Immature natural killer cell (primary cell): ENCODE results near the gene PPA1. TPM values are rescaled to one million over a fixed set of nuclear protein-coding genes. Genes with fewer than 3 reads are reported as not detected.
"Not testable (repeated sequence)": the region's sequence is repeated elsewhere in the genome, so short reads cannot be mapped to it uniquely, and the experiment has no call there.

ENCODE experiments used
- DNase-seq, 3 donors: peaks; one replicate each; pipeline ENCODE4 v3.0.0; 2022; ENCODE audit warnings: mixed read lengths in 1 of 3
- H3K27ac Mint-ChIP-seq, 6 donors: one replicate each; pipeline ENCODE4 v1.8.0; 2020; ENCODE audit warnings: mixed read lengths in 6 of 6, mild to moderate bottlenecking in 5 of 6, inconsistent platforms in 4 of 6, moderate library complexity in 3 of 6
- H3K27me3 Mint-ChIP-seq, 3 donors: one replicate each; pipeline ENCODE4 v1.8.0; 2020 to 2021; ENCODE audit warnings: low read depth in 3 of 3, mild to moderate bottlenecking in 3 of 3, mixed read lengths in 3 of 3, moderate library complexity in 3 of 3, inconsistent platforms in 1 of 3
- H3K36me3 Mint-ChIP-seq, 3 donors: one replicate each; pipeline ENCODE4 v1.8.0; 2020; ENCODE audit warnings: mixed read lengths in 3 of 3, inconsistent platforms in 2 of 3, mild to moderate bottlenecking in 2 of 3
- H3K4me1 Mint-ChIP-seq, 2 donors: one replicate each; pipeline ENCODE4 v1.8.0; 2020; ENCODE audit warnings: inconsistent platforms in 2 of 2, mild to moderate bottlenecking in 2 of 2, mixed read lengths in 2 of 2, moderate library complexity in 1 of 2
- H3K4me3 Mint-ChIP-seq, 5 donors: one replicate each; pipeline ENCODE4 v1.8.0; 2020; ENCODE audit warnings: mild to moderate bottlenecking in 5 of 5, mixed read lengths in 5 of 5, inconsistent platforms in 3 of 5, moderate library complexity in 3 of 5
- H3K9me3 Mint-ChIP-seq, 6 donors: one replicate each; pipeline ENCODE4 v1.8.0; 2020; ENCODE audit warnings: mild to moderate bottlenecking in 6 of 6, mixed read lengths in 6 of 6, inconsistent platforms in 4 of 6, moderate library complexity in 3 of 6
- polyA plus RNA-seq, 3 donors: library from polyadenylated mRNA; unstranded; fragments of 300-500 nt; fragmentation: Illumina TruSeq; gene quantifications; one replicate each; pipeline ENCODE4 v1.2.3, GENCODE V29; 2021

PPA1 gene
- polyA plus RNA-seq, 3 donors from 2014 or later: 48.2 to 126 (median 77.8) TPM

DNA sequence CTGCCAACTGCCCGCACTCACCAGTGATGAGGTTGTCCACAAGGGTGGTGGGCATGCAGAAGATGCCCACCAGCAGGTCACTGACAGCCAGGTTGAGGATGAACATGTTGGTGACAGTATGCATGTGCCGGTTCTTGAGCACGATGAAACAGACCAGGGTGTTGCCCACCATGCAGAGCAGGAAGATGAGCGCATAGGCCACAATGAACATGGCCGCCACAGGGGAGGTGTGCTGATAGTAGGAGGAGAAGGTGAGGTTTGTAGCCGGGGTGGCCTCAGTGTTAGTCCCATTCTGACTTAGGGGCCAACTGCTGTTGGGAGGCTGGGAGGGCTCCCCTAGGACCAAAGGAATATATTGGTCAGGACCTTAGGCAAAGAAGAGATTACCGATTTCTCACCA lies 32.8 kb upstream of the PPA1 start:
- H3K4me3 Mint-ChIP-seq: no peak overlapping the region
- peaks cover 0 to 4% (median 0%) of the 10 kb centered on the region in 6 donors for H3K9me3 Mint-ChIP-seq
- H3K27ac Mint-ChIP-seq: no peak overlapping the region
- peaks cover 2 to 6% (median 4%) of the 10 kb centered on the region in 3 donors for H3K27me3 Mint-ChIP-seq
- H3K4me1 Mint-ChIP-seq: no peaks in the 10 kb centered on the region
- no peak for DNase-seq
- no peaks in the 10 kb centered on the region for H3K36me3 Mint-ChIP-seq

GRCh38 chr10:70265032-70265689 lies 31.9 kb upstream of the PPA1 start:
- H3K9me3 Mint-ChIP-seq: peaks cover 0 to 5% (median 0%) of the 10 kb centered on the region in 6 donors
- H3K4me3 Mint-ChIP-seq: no peak overlapping the region
- DNase-seq: no peak

DNA sequence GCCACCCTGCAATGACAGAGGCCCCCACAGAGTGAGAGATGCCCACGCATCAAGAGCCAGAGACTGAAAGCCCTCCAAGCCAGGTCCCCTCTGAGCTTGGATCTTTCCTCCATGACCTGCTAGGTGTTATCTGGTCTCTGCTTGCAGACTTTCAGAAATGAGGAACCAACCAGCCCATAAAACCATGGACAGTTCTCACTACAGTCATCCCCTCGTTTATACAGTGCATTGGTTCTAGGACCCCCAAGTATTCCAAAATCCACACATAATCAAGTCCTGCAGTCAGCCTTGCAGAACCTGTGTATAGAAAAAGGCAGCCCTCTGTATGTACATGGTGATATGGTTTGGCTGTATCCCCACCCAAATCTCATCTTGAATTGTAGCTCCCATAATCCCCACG lies 27.5 kb upstream of the PPA1 start:
- H3K27me3 Mint-ChIP-seq: peaks cover 4 to 10% (median 6%) of the 10 kb centered on the region in 3 donors
- peaks cover under 1 to 3% of the 10 kb centered on the region in 2 donors for H3K4me1 Mint-ChIP-seq
- no peak overlapping the region for H3K27ac Mint-ChIP-seq
- H3K4me3 Mint-ChIP-seq: no peak overlapping the region
- peaks cover 0 to 5% (median 0%) of the 10 kb centered on the region in 6 donors for H3K9me3 Mint-ChIP-seq
- no peak for DNase-seq
- no peaks in the 10 kb centered on the region for H3K36me3 Mint-ChIP-seq

More at GRCh38 chr10:70265032-70265689, 31.9 kb upstream of the PPA1 start:
- no peaks in the 10 kb centered on the region for H3K36me3 Mint-ChIP-seq
- H3K27ac Mint-ChIP-seq: no peak overlapping the region
- H3K4me1 Mint-ChIP-seq: no peaks in the 10 kb centered on the region
- peaks cover 2 to 6% (median 4%) of the 10 kb centered on the region in 3 donors for H3K27me3 Mint-ChIP-seq

DNA sequence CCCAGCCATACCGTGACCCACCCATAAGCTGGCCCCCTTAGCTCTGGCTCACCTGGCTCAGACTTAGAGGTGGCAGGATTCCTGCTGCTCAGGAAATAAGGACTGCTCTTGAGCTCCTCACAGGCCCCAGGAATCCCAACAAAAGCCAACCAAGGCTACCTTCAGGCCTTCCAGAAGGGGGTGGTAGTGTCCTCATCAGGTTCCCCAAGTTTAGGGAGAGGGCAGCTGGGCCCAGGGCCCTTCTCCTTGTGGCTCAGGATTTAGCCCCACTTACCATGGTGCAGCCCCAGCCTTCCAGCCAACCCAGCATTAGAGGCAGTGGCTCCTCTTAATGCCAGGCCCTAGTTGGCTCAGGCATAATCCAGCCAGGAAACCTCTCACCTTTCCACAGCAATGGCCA lies 27.0 kb upstream of the PPA1 start:
- H3K9me3 Mint-ChIP-seq: peaks cover 0 to 5% (median 0%) of the 10 kb centered on the region in 6 donors
- peaks cover 6 to 10% (median 7%) of the 10 kb centered on the region in 3 donors for H3K27me3 Mint-ChIP-seq
- no peaks in the 10 kb centered on the region for H3K36me3 Mint-ChIP-seq
- H3K27ac Mint-ChIP-seq: no peak overlapping the region
- peaks cover 5 to 7% of the 10 kb centered on the region in 2 donors for H3K4me1 Mint-ChIP-seq
- DNase-seq: no peak
- no peak overlapping the region for H3K4me3 Mint-ChIP-seq

GRCh38 chr10:70258216-70258615 lies 25.0 kb upstream of the PPA1 start:
- Mint-ChIP-seq H3K36me3 (no peaks in the 10 kb centered on the region), H3K9me3 (peaks cover 0 to 5% (median 0%) of the 10 kb centered on the region in 6 donors), H3K4me3 (no peak overlapping the region), H3K27ac (no peak overlapping the region), H3K27me3 (peaks cover 8 to 12% (median 9%) of the 10 kb centered on the region in 3 donors), H3K4me1 (peaks cover 5 to 9% of the 10 kb centered on the region in 2 donors)
- no peak for DNase-seq

DNA sequence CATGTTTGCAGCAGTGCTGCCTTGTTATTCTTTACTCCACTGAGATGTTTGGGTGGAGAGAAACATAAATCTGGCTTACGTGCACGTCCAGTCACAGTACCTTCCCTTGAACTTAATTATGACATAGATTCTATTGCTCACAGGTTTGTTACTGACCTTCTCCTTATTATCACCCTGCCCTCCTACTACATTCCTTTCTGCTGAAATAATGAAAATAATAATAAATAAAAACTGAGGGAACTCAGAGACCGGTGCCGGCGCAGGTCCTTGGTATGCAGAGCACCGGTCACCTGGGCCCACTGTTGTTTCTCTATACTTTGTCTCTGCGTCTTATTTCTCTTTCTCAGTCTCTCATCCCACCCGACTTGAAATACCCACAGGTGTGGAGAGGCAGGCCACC lies 24.6 kb upstream of the PPA1 start:
- peaks cover 9 to 12% (median 11%) of the 10 kb centered on the region in 3 donors for H3K27me3 Mint-ChIP-seq
- H3K27ac Mint-ChIP-seq, H3K4me1 Mint-ChIP-seq, DNase-seq, H3K4me3 Mint-ChIP-seq, H3K9me3 Mint-ChIP-seq, H3K36me3 Mint-ChIP-seq: not testable (repeated sequence)

GRCh38 chr10:70256463-70256862 lies 23.2 kb upstream of the PPA1 start:
- H3K36me3 Mint-ChIP-seq: no peaks in the 10 kb centered on the region
- peaks cover 5 to 9% of the 10 kb centered on the region in 2 donors for H3K4me1 Mint-ChIP-seq
- no peak for DNase-seq
- H3K4me3 Mint-ChIP-seq: peak overlapping the region in 3 of 5 donors; percentile 7 to 42 (median 33)
- H3K27me3 Mint-ChIP-seq: peaks cover 8 to 12% (median 11%) of the 10 kb centered on the region in 3 donors
- H3K27ac Mint-ChIP-seq: no peak overlapping the region
- peaks cover 0 to 5% (median 0%) of the 10 kb centered on the region in 6 donors for H3K9me3 Mint-ChIP-seq

DNA sequence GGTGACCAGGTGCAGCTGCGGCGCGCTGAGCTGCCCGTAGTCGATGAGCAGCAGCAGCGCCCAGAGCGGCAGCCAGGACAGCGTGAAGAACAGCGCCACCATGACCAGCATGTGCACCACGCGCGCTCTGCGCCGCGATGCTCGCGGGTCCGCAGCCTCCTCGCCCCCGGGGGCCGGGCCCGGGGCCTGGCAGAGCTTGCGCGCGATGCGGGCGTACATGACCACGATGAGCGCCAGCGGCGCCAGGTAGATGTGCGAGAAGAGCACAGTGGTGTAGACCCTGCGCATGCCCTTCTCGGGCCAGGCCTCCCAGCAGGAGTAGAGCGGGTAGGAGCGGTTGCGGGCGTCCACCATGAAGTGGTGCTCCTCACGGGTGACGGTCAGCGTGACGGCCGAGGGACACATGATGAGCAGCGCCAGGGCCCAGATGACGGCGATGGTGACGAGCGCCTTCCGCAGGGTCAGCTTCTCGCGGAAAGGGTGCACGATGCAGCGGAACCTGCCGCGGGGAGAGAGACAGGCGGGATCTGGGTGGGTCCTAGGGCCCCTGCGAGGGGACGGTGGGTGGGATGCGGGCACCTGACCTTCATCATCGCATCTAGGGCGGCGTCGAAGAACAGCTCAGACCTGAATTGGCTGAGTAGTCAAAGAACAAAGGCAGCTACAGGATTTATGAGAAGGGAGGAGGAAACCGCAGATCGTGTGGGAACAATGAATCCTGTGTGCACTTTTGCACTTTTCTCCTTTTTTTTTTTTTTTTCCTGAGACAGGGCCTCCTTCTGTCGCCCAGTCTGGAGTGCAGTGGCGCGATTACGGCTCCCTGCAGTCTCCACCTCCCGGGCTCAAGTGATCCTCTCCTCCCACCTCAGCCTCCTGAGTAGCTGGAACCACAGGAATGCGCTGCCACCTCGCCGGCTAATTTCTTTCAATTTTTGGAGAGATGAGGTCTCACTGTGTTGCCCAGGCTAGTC lies 22.4 kb upstream of the PPA1 start:
- peak overlapping the region; percentile 21 to 73 (median 67) for H3K4me3 Mint-ChIP-seq
- DNase-seq: peak; percentile 6 to 21 (median 19)
- H3K27me3 Mint-ChIP-seq: peaks cover 8 to 15% (median 8%) of the 10 kb centered on the region in 3 donors
- no peaks in the 10 kb centered on the region for H3K36me3 Mint-ChIP-seq
- H3K4me1 Mint-ChIP-seq: peaks cover 5 to 9% of the 10 kb centered on the region in 2 donors
- H3K27ac Mint-ChIP-seq: no peak overlapping the region
- H3K9me3 Mint-ChIP-seq: no peaks in the 10 kb centered on the region

GRCh38 chr10:70254778-70255328 lies 21.6 kb upstream of the PPA1 start:
- no peak for DNase-seq
- no peaks in the 10 kb centered on the region for H3K36me3 Mint-ChIP-seq
- H3K27ac Mint-ChIP-seq: no peak overlapping the region
- no peaks in the 10 kb centered on the region for H3K9me3 Mint-ChIP-seq
- H3K4me3 Mint-ChIP-seq: peak overlapping the region in 4 of 5 donors; percentile 23 to 67 (median 57)
- peaks cover 5 to 9% of the 10 kb centered on the region in 2 donors for H3K4me1 Mint-ChIP-seq
- peaks cover 8 to 15% (median 8%) of the 10 kb centered on the region in 3 donors for H3K27me3 Mint-ChIP-seq

DNA sequence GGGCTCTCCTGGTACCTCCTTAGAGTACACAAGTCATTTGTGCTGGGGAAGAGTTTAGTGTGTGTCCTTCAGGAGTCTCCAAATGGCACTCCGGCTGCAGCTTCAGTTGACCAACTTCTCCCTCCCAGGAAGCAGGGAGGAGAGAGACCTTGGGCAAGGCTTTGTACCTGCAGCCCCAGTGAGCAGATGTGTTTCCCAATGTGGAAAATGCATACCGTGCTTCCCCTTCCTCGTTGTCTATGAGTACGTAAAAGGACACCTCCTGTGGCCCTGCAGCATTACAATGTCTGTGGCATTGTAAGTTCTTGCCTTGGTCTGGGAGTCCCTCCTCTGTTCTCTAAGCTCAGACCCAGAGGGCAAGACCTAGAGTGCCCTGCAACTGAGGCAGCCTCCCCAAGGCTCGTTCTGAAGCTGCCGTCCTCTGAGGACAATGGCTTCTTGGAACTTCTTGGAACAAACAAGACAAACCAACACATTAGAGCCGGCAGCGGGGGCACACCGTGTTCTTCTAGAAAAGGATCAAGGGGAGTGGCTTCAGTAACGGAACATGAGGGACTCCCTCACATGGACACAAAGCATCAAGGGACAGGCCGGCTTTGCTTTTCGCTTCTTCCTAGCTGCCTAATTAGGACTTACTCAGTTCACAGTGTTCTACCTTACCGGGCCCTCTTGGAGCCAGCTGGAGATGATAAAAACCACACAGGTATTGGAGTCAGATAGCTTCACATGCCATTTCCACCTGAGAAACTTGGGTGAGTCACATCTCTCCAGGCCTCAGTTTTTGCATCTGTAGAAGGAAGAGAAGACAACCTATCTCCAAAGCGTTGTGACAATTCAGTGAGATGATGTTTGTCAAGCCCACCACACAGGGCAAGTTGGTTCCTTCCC lies 20.9 kb upstream of the PPA1 start:
- Mint-ChIP-seq H3K27ac (no peak overlapping the region), H3K9me3 (no peaks in the 10 kb centered on the region), H3K27me3 (peaks cover 7 to 15% (median 8%) of the 10 kb centered on the region in 3 donors), H3K4me3 (peak overlapping the region in 1 of 5 donors; percentile 13), H3K36me3 (no peaks in the 10 kb centered on the region), H3K4me1 (peaks cover 5 to 9% of the 10 kb centered on the region in 2 donors)
- no peak for DNase-seq

DNA sequence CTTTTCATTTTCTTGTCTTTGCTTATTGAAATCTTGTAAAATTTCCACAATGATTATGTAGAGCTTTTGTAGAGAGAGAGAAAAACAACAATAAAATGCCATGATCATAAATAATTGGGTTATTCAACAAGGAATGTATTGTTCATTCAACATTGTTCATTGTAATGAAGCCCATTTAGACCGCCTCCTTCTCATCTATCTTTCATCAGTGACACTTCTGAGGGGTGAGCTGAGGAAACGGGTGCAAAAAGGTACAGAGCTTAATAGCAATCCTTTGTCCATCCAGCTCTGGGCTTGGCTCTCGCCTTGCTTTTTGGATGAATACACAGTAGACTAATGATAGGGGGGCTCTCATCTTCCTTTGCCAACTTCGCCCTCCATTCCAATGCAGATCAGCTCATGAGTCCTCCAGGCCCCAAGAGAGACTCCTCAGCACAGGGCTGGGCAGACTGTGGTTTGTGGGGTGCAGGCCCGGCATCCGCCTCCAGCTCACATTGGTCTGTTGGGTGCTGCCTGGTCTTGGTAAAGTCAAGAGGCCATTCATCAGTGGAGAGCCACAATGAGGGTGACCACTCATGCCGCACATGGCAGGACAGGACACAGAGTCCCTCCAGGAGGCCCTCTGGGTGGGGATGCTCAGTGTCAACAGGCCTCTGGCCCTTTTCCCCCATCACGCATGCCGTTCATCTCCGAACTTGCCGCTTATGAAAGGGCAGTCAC lies 17.9 kb upstream of the PPA1 start:
- Mint-ChIP-seq H3K4me3 (no peak overlapping the region), H3K27ac (no peak overlapping the region), H3K9me3 (no peaks in the 10 kb centered on the region), H3K4me1 (peaks cover 5 to 9% of the 10 kb centered on the region in 2 donors), H3K27me3 (peaks cover 2 to 11% (median 11%) of the 10 kb centered on the region in 3 donors), H3K36me3 (no peaks in the 10 kb centered on the region)
- no peak for DNase-seq

GRCh38 chr10:70247360-70247759 lies 14.1 kb upstream of the PPA1 start:
- H3K27me3 Mint-ChIP-seq: peaks cover 0 to 8% (median 6%) of the 10 kb centered on the region in 3 donors
- no peak overlapping the region for H3K27ac Mint-ChIP-seq
- no peak for DNase-seq
- H3K9me3 Mint-ChIP-seq: peaks cover 0 to 1% (median 0%) of the 10 kb centered on the region in 6 donors
- H3K36me3 Mint-ChIP-seq: no peaks in the 10 kb centered on the region
- no peaks in the 10 kb centered on the region for H3K4me1 Mint-ChIP-seq
- H3K4me3 Mint-ChIP-seq: no peak overlapping the region
